CD4-positive, alpha-beta T cell (primary cell): ENCODE data around the gene TRIM34. TPM values are rescaled to one million over a fixed set of nuclear protein-coding genes. Genes with fewer than 3 reads are reported as not detected.

Experiments used
- ATAC-seq: fragments of 200-7000 bp; cut with Tn5 transposase; one replicate; pipeline ENCODE4 v1.10.0; 2022; ENCODE audit warnings: mild to moderate bottlenecking; ENCODE audit not compliant: poor library complexity
- CTCF ChIA-PET: fragments of 350-600 bp; sonication (Branson Sonifier 250); formaldehyde crosslinking; loops from one replicate; lab custom pipeline; 2021; ENCODE audit warnings: antibody characterized with exemption, inconsistent platforms; lab: Charles Lee
- POLR2A ChIA-PET: fragments of 350-600 bp; sonication (Branson Sonifier 250); formaldehyde crosslinking; loops from one replicate; lab custom pipeline; 2021; ENCODE audit warnings: antibody characterized with exemption, inconsistent platforms; lab: Charles Lee
- DNase-seq, 14 experiments: peaks; one replicate each; pipeline ENCODE4 v3.0.0-alpha.2; 2013 to 2020; ENCODE audit warnings: mixed read lengths in 2 of 14
- H3K27ac ChIP-seq, 2 donors: one replicate each; pipeline versions ENCODE4 v1.5.1 to v1.7.0; 2013; ENCODE audit warnings: low read length in 2 of 2, low read depth in 1 of 2, mild to moderate bottlenecking in 1 of 2
- H3K27me3 ChIP-seq, 2 experiments: 1 replicate in 1 of 2; 2 replicates in 1 of 2; pipeline versions ENCODE4 v1.6.1 to v1.7.0; 2013; ENCODE audit warnings: low read length in 2 of 2, control low read depth in 1 of 2, mild to moderate bottlenecking in 1 of 2, moderate library complexity in 1 of 2; ENCODE audit not compliant: insufficient read depth in 2 of 2, control insufficient read depth in 1 of 2
- H3K36me3 ChIP-seq: one replicate; pipeline ENCODE4 v1.6.1; 2013; ENCODE audit warnings: low read length, control low read depth; ENCODE audit not compliant: insufficient read depth
- H3K4me1 ChIP-seq: one replicate; pipeline ENCODE4 v1.6.1; 2013; ENCODE audit warnings: low read length, control low read depth; ENCODE audit not compliant: insufficient read depth
- H3K4me3 ChIP-seq: one replicate; pipeline ENCODE4 v1.5.1; 2013; ENCODE audit warnings: mild to moderate bottlenecking, low read length, moderate library complexity
- H3K9me3 ChIP-seq, 2 experiments: 1 replicate in 1 of 2; 2 replicates in 1 of 2; pipeline versions ENCODE4 v1.6.1 to v1.7.0; 2013; ENCODE audit warnings: low read length in 2 of 2, mild to moderate bottlenecking in 2 of 2, control low read depth in 1 of 2, moderate library complexity in 1 of 2; ENCODE audit not compliant: control insufficient read depth in 1 of 2, insufficient read depth in 1 of 2
- H3K27ac Mint-ChIP-seq: one replicate; pipeline ENCODE4 v1.8.0; 2020; ENCODE audit warnings: mixed read lengths
- H3K27me3 Mint-ChIP-seq: one replicate; pipeline ENCODE4 v1.8.0; 2021; ENCODE audit warnings: mixed read lengths
- H3K36me3 Mint-ChIP-seq: one replicate; pipeline ENCODE4 v1.8.0; 2021; ENCODE audit warnings: low read depth, mixed read lengths
- H3K4me1 Mint-ChIP-seq: one replicate; pipeline ENCODE4 v1.8.0; 2021; ENCODE audit warnings: low read depth, mixed read lengths
- H3K4me3 Mint-ChIP-seq: one replicate; pipeline ENCODE4 v1.8.0; 2020; ENCODE audit warnings: mild to moderate bottlenecking, mixed read lengths
- H3K9me3 Mint-ChIP-seq: one replicate; pipeline ENCODE4 v1.8.0; 2020; ENCODE audit warnings: mixed read lengths
- CTCF ChIP-seq: fragments of 200-600 bp; IDR thresholded peaks from one replicate; pipeline ENCODE4 v1.8.0; 2022; ENCODE audit warnings: antibody characterized with exemption, mild to moderate bottlenecking
- intact Hi-C, 2 experiments: fragments of 100-400 bp; cut with DNase I in 1 of 2; cut with micrococcal nuclease in 1 of 2; formaldehyde crosslinking; loops; one replicate each; pipeline versions ENCODE4 v1.15.1 to v1.9.0; 2023 to 2025; cut with DNase I, micrococcal nuclease
- total RNA-seq, 174 experiments: library from RNA in 2 of 174; stranded (reverse) in 2 of 174; gene quantifications; one replicate each; pipeline ENCODE4 v1.2.3 and lab custom pipeline; 2021 to 2026

The TRIM34 gene
- total RNA-seq, 2 experiments from 2014 or later = 3.0 to 3.5 TPM

DNA sequence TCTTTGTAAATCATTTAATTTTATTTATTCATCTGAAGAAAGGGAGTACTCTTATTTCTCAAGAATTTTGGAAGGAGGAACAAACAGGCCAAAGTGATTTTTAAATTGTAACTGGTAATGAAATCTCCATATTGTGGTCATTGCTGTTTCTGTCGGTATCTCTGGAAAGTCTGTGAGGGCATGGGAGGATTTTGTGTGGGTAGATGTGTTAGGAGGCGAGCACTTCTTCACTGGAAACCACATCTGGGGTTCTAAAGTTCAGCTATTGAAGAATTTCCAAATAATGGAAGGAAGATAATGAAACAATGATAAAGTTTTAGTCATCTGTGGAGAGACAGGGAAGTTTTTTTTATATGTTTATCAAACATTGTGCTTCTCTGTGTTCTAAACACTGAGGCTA lies 6.6 kb downstream of the TRIM34 start:
- Mint-ChIP-seq H3K27ac (no peak overlapping the region), H3K4me1 (peaks cover 43% of the 10 kb centered on the region), H3K27me3 (no peaks in the 10 kb centered on the region), H3K4me3 (no peak overlapping the region), H3K9me3 (no peaks in the 10 kb centered on the region), H3K36me3 (peaks cover 51% of the 10 kb centered on the region)
- TF ChIP-seq CTCF = no peak
- DNase-seq = no peak
- ChIA-PET POLR2A (no interaction called here), CTCF (no interaction called here)
- ATAC-seq = no peak
- H3K36me3 ChIP-seq = peaks cover 33% of the 10 kb centered on the region
- H3K9me3 ChIP-seq = no peaks in the 10 kb centered on the region
- intact Hi-C loops = no loop called here
- H3K27ac ChIP-seq = no peak overlapping the region
- no peak overlapping the region for H3K4me3 ChIP-seq
- H3K4me1 ChIP-seq = peaks cover 11% of the 10 kb centered on the region
- no peaks in the 10 kb centered on the region for H3K27me3 ChIP-seq

DNA sequence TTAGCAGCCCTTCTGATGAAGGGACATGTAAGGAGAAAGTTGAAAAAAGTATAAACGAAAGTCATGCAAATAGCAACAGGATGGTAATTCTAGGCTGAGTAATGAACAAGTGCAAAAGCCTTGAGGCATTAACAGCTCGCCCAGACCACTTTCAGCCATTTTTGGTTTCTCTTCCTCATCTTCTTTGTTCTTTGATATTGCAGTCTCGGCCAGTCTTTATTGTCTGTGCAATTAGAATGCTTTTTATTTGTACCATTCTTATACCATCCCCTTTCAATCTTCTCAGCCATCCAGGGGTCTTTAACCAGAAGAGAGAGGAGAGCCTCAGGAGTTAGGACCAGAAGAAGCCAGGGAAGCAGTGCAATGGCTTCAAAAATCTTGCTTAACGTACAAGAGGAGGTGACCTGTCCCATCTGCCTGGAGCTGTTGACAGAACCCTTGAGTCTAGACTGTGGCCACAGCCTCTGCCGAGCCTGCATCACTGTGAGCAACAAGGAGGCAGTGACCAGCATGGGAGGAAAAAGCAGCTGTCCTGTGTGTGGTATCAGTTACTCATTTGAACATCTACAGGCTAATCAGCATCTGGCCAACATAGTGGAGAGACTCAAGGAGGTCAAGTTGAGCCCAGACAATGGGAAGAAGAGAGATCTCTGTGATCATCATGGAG lies 7.3 kb downstream of the TRIM34 start:
- intact Hi-C loops = no loop called here
- H3K27me3 ChIP-seq = no peaks in the 10 kb centered on the region
- ATAC-seq (no peak), DNase-seq (no peak)
- no peaks in the 10 kb centered on the region for H3K9me3 ChIP-seq
- ChIA-PET CTCF (no interaction called here), POLR2A (no interaction called here)
- peaks cover 36% of the 10 kb centered on the region for H3K36me3 ChIP-seq
- H3K4me1 ChIP-seq = peaks cover 4% of the 10 kb centered on the region
- Mint-ChIP-seq H3K4me3 (no peak overlapping the region), H3K27ac (no peak overlapping the region), H3K9me3 (no peaks in the 10 kb centered on the region), H3K36me3 (peaks cover 57% of the 10 kb centered on the region), H3K27me3 (no peaks in the 10 kb centered on the region), H3K4me1 (peaks cover 36% of the 10 kb centered on the region)
- TF ChIP-seq CTCF = no peak
- H3K27ac ChIP-seq = no peak overlapping the region
- no peak overlapping the region for H3K4me3 ChIP-seq

GRCh38 chr11:5639953-5640352 lies 15.2 kb downstream of the TRIM34 start:
- no peak overlapping the region for H3K27ac ChIP-seq
- no peaks in the 10 kb centered on the region for H3K9me3 Mint-ChIP-seq
- ChIA-PET CTCF (no interaction called here), POLR2A (no interaction called here)
- TF ChIP-seq CTCF = no peak
- no peak overlapping the region for H3K4me3 Mint-ChIP-seq
- H3K27ac Mint-ChIP-seq = no peak overlapping the region
- peaks cover 36% of the 10 kb centered on the region for H3K36me3 ChIP-seq
- no peak for DNase-seq
- H3K27me3 Mint-ChIP-seq = no peaks in the 10 kb centered on the region
- peaks cover 94% of the 10 kb centered on the region for H3K36me3 Mint-ChIP-seq
- no peak overlapping the region for H3K4me3 ChIP-seq
- H3K9me3 ChIP-seq = no peaks in the 10 kb centered on the region
- H3K4me1 Mint-ChIP-seq = peaks cover 6% of the 10 kb centered on the region
- H3K27me3 ChIP-seq = no peaks in the 10 kb centered on the region
- intact Hi-C loops = no loop called here
- no peaks in the 10 kb centered on the region for H3K4me1 ChIP-seq
- ATAC-seq = no peak
